GM21360 (cell line): ENCODE measurements around the gene ACOT2.

Experiments
- ATAC-seq: cut with Tn5 transposase; IDR thresholded peaks from one replicate; pipeline ENCODE4 v1.9.1; 2021; ENCODE audit warnings: mild to moderate bottlenecking, moderate library complexity; ENCODE audit not compliant: unreplicated experiment

Gene ACOT2

DNA sequence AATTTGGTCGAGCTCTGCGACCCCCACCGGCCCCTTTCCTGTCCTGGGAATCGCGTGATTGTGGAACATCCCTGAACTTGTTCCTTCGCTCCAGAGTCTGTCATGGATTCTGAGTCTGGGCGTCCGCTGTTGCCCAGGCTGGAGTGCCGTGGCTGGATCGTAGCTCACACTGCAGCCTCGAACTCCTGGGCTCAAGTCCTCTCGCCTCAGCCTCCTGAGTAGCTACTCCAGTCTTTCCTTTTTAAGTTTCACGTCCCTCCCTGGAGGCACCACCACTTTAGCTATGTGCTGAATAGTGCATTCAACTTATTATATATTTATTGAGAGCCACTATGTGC lies 44.0 kb downstream of the ACOT2 start:
- ATAC-seq: peak; percentile 10

- no peak for ATAC-seq
These were observed 44.5 kb downstream of the ACOT2 start for GRCh38 chr14:73613419-73613963.

DNA sequence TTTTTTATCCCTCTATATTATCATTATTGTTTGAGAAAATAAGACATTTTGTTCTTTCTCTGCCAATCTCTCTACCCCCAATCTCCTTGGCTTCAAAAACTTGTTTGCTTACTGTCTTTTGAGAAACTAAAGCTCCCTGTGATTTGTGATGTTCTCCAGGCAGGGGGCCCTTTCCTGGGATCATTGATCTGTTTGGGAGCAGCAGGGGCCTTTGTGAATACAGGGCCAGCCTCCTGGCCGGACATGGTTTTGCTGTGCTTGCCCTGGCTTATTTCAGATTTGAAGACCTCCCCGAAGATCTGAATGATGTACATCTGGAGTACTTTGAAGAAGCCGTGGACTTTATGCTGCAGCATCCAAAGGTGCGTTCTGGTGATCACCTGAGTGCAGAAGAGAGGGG lies 47.8 kb downstream of the ACOT2 start:
- no peak for ATAC-seq

DNA sequence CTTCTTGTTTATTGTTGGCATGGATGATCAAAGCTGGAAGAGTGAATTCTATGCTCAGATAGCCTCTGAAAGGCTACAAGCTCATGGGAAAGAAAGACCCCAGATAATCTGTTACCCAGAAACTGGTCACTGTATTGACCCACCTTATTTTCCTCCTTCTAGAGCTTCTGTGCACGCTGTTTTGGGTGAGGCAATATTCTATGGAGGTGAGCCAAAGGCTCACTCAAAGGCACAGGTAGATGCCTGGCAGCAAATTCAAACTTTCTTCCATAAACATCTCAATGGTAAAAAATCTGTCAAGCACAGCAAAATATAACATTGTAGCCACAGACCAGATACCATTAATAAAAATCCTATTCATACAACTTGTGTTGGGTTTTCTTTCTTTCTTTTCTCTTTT lies 50.5 kb downstream of the ACOT2 start:
- ATAC-seq: no peak

- no peak for ATAC-seq
These were observed 51.3 kb downstream of the ACOT2 start for GRCh38 chr14:73620268-73620667.

GRCh38 chr14:73623504-73624054 lies 54.6 kb downstream of the ACOT2 start:
- ATAC-seq: no peak
